DOHH2 (cell line): Measurements from ENCODE around the gene EPB41L2.

Experiments
- H3F3A ChIP-seq: fragments of 200-600 bp; sonication (generic), shearing (Covaris generic); 2 replicates; pipeline ENCODE4 v1.6.0; 2016; ENCODE audit warnings: antibody characterized with exemption, mild to moderate bottlenecking; ENCODE audit not compliant: control insufficient read depth, insufficient read depth
- H3K27ac ChIP-seq: fragments of 200-600 bp; sonication (generic); 2 replicates; pipeline ENCODE4 v1.5.1; 2014; ENCODE audit warnings: low read depth, mild to moderate bottlenecking, low read length, moderate library complexity
- H3K27me3 ChIP-seq: fragments of 200-600 bp; sonication (generic); 2 replicates; pipeline ENCODE4 v1.6.1; 2014; ENCODE audit warnings: mild to moderate bottlenecking, low read length, mixed read lengths; ENCODE audit not compliant: control insufficient read depth
- H3K36me3 ChIP-seq: fragments of 200-600 bp; sonication (generic); 2 replicates; pipeline ENCODE4 v1.6.1; 2014; ENCODE audit warnings: mild to moderate bottlenecking, low read length, moderate library complexity, mixed read lengths; ENCODE audit not compliant: control insufficient read depth
- H3K4me1 ChIP-seq: fragments of 200-600 bp; sonication (generic); 2 replicates; pipeline ENCODE4 v1.6.1; 2014; ENCODE audit warnings: mild to moderate bottlenecking, low read length, mixed read lengths; ENCODE audit not compliant: control insufficient read depth
- H3K4me2 ChIP-seq: fragments of 200-600 bp; sonication (generic); 2 replicates; pipeline ENCODE4 v1.6.0; 2014; ENCODE audit warnings: mild to moderate bottlenecking, low read length, moderate library complexity
- H3K4me3 ChIP-seq: fragments of 200-600 bp; sonication (generic); 2 replicates; pipeline ENCODE4 v1.5.1; 2014; ENCODE audit warnings: mild to moderate bottlenecking, low read length, mixed read lengths
- H3K79me2 ChIP-seq: fragments of 200-600 bp; sonication (generic); 2 replicates; pipeline ENCODE4 v1.6.1; 2014; ENCODE audit warnings: mild to moderate bottlenecking, low read length, mixed read lengths; ENCODE audit not compliant: control insufficient read depth
- H3K9me2 ChIP-seq: fragments of 200-600 bp; sonication (generic); replicated peaks from 2 replicates; pipeline ENCODE4 v1.6.1; 2014; ENCODE audit warnings: mild to moderate bottlenecking, low read length, mixed read lengths; ENCODE audit not compliant: control insufficient read depth
- H3K9me3 ChIP-seq: fragments of 200-600 bp; sonication (generic); 2 replicates; pipeline ENCODE4 v1.6.1; 2014; ENCODE audit warnings: antibody characterized with exemption, low read length, mixed read lengths; ENCODE audit not compliant: control insufficient read depth, insufficient read depth
- H4K20me1 ChIP-seq: fragments of 200-600 bp; sonication (generic); 2 replicates; pipeline ENCODE4 v1.6.0; 2014; ENCODE audit warnings: low read depth, mild to moderate bottlenecking, antibody characterized with exemption, low read length, moderate library complexity; ENCODE audit not compliant: control insufficient read depth, insufficient read depth
- CTCF ChIP-seq: fragments of 200-600 bp; sonication (generic); IDR thresholded peaks from one replicate; pipeline ENCODE4 v1.5.1; 2014; ENCODE audit warnings: antibody characterized with exemption, mild to moderate bottlenecking, low read depth, low read length; ENCODE audit not compliant: poor library complexity, severe bottlenecking
- EZH2phosphoT487 ChIP-seq: fragments of 200-600 bp; sonication (generic); IDR thresholded peaks from 2 replicates; pipeline ENCODE4 v1.6.1; 2017; ENCODE audit warnings: borderline replicate concordance, mild to moderate bottlenecking, antibody characterized with exemption, low read length, moderate library complexity, mixed read lengths

The EPB41L2 gene

GRCh38 chr6:130797061-130797460 is 266.0 kb downstream of the EPB41L2 start:
- Histone ChIP-seq H3K79me2 (no peaks in the 10 kb centered on the region), H3K4me2 (no peak overlapping the region), H3K27ac (no peak overlapping the region), H3F3A (no peaks in the 10 kb centered on the region), H3K9me3 (no peaks in the 10 kb centered on the region), H3K9me2 (no peaks in the 10 kb centered on the region), H3K4me1 (no peaks in the 10 kb centered on the region), H3K36me3 (no peaks in the 10 kb centered on the region), H4K20me1 (no peaks in the 10 kb centered on the region), H3K4me3 (no peak overlapping the region), H3K27me3 (peaks cover 3% of the 10 kb centered on the region; the same call in 1 of the 2 replicates)
- TF ChIP-seq EZH2phosphoT487 (no peak), CTCF (no peak)

- Histone ChIP-seq H3K4me3 (no peak overlapping the region), H3K36me3 (no peaks in the 10 kb centered on the region), H3K9me3 (no peaks in the 10 kb centered on the region), H3K27me3 (peaks cover 3% of the 10 kb centered on the region; the same call in 1 of the 2 replicates), H3K4me1 (no peaks in the 10 kb centered on the region), H4K20me1 (no peaks in the 10 kb centered on the region), H3K27ac (no peak overlapping the region), H3K9me2 (no peaks in the 10 kb centered on the region), H3F3A (no peaks in the 10 kb centered on the region), H3K4me2 (no peak overlapping the region), H3K79me2 (no peaks in the 10 kb centered on the region)
- TF ChIP-seq EZH2phosphoT487 (no peak), CTCF (no peak)
Observed at GRCh38 chr6:130796313-130796905, 266.6 kb downstream of the EPB41L2 start.

- Histone ChIP-seq H3K4me3 (no peak overlapping the region), H3K4me1 (no peaks in the 10 kb centered on the region), H3K9me3 (no peaks in the 10 kb centered on the region), H4K20me1 (no peaks in the 10 kb centered on the region), H3F3A (no peaks in the 10 kb centered on the region), H3K27me3 (peaks cover 3% of the 10 kb centered on the region; the same call in 1 of the 2 replicates), H3K9me2 (no peaks in the 10 kb centered on the region), H3K79me2 (no peaks in the 10 kb centered on the region), H3K4me2 (no peak overlapping the region), H3K36me3 (no peaks in the 10 kb centered on the region), H3K27ac (no peak overlapping the region)
- TF ChIP-seq CTCF = no peak
- TF ChIP-seq EZH2phosphoT487 = no peak
Observed at GRCh38 chr6:130794738-130795137, 268.3 kb downstream of the EPB41L2 start.
